Measurements from ENCODE around the gene SOX30.
A peak's percentile ranks its signal among the peaks of the same experiment; 100 is the strongest.
"Not testable (repeated sequence)": the region's sequence is repeated elsewhere in the genome, so short reads cannot be mapped to it uniquely, and the experiment has no call there.

SOX30 gene

GRCh38 chr5:157652377-157652692 is at the start of gene SOX30:
Gene SOX30 (minus strand): TSS chr5:157652438. CDS start chr5:157652078, 360 bp downstream.
- no peak for DNase-seq

DNA sequence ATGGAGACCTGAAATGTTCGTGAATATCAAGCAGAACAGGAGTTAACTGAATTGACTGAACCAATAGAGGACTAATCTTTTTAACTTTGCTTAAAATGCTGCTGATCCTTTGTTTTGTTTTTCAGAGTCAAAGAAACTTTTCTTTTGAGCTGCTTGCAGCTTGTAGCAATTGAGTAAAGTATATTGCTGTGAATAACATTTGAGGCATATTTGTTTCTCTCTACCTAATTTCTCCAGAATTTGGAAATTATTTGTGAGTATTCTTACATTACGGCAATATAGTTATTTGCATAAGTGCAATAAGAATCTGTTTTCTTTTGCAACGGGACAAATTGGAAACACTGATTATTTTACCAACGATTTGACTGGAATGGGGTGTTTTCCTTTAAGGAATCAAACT is 46.4 kb upstream of the SOX30 start:
- DNase-seq = not testable (repeated sequence)

- not testable (repeated sequence) for DNase-seq
Observed at GRCh38 chr5:157696154-157696553, 43.9 kb upstream of the SOX30 start.

DNA sequence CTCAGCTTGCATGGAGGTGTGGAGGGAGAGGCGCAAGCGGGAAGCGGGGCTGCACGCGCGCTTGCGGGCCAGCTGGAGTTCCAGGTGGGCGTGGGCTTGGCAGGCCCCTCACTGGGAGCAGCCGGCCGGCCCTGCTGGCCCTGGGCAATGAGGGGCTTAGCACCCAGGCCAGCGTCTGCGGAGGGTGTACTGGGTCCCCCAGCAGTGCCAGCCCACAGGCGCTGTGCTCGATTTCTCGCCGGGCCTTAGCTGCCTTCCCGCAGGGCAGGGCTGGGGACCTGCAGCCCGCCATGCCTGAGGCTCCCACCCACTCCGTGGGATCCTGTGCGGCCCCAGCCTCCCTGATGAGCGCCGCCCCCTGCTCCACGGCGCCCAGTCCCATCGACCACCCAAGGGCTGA is 41.6 kb upstream of the SOX30 start:
- not testable (repeated sequence) for DNase-seq

DNA sequence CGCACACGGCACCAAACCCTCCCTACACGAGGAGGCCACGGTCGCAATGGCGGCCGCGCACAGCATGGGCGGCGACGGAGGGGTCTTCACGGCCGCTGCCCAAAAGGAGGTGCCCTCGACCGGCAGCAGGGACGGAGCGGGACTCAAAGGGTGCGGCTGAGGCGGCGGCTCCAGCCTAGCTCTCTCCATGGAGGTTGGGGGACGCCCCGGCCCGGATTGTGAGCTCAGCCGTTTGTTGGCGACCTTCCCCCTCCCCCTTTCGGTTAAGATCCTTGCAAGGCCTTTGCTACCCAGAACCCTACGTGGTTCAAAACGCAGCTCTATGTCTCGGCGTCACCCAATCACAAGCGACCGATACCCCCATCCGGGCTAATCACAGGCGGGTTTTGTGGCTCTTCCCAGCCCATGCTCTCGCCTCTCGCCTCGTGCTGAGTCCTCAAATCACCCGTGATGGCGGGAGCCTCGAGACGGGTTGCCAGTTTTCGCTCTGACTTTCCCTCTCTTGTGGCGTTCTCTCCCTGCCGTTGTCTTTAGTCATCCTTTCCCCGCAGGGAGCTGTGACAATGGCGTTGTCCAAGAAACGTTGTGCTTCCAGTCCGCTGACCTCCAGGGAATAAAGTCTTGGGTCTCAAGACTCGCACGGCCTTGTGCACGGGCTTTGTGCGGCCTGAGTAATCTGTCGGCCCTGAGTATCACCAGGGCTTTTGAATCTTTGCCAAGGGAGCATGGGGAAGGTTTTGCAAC is 38.6 kb upstream of the SOX30 start:
- no peak for DNase-seq

GRCh38 chr5:157689942-157690689 is 37.9 kb upstream of the SOX30 start:
- no peak for DNase-seq

DNA sequence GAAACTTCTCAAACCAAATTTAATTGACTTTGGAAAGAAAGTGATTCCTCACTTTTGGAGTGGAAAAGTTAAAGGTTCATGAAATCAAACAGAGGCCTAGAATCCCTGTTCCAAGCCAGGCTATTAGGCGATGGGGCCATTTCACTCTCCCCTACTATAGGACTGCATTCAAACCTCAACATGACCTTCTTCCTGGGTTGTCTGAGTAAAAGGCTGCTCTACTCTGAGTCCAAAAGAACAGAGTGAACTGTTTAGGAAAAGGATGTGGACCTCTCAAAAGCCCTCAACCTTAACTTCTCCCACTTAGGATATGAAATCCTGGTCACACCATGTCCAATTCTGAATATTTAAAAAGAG is 34.9 kb upstream of the SOX30 start:
- no peak for DNase-seq

DNA sequence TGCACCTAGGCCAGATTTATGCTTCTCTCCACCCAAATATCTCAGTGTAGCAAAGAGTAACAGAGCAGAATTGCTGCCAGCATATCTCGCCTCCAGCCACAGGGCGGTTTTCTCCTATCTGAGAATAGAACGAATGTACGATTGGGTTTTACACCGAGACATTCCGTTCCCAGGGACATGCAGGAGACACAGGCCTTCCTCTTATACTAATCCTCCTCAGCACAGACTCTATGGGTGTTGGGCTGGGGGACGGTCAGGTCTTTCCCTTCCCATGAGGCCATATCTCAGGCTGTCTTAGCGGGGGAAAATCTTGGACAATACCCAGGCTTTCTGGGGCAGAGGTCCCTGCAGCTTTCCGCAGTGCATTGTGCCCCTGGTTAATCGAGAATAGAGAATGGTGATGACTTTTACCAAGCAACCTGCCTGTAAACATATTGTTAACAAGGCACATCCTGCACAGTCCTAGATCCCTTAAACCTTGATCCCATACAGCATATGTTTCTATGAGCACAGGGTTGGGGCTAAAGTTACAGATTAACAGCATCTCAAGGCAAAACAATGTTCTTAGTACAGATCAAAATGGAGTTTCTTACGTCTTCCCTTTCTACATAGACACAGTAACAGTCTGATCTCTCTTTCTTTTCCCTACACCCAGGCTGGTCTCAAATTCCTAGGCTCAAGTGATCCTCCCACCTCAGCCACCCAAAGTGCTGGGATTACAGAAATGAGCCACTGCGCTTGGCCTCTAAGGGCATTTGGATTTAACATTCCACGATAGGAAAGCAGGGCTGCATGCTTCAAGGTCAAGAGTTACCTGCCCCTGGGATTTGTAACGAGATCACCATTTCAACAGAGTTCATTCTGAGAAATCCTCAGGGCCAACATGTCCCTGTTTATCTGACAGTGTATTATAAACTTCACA is 34.3 kb upstream of the SOX30 start:
- DNase-seq = not testable (repeated sequence)

GRCh38 chr5:157682257-157682656 is 30.0 kb upstream of the SOX30 start:
- no peak for DNase-seq

DNA sequence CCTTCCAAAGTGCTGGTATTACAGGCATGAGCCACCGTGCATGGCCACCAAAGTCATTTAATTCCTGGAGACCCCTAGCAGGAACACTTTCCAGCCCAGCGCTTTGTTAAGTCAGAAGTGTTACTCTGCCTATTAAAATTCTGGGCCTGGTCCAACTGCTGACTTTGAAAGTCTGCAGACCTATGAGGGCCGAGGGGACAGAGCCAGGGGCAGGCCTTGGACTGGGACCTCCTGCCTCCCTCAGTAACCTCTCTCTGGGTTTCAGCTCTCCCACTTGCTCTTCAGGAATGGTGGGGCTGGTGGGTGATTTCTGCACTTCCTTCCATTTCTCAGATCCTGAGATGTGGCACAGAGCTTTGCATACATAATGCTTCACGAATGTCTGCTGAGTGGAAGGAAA is 28.8 kb upstream of the SOX30 start:
- DNase-seq = no peak

- no peak for DNase-seq
Observed at GRCh38 chr5:157680239-157680638, 28.0 kb upstream of the SOX30 start.

GRCh38 chr5:157679801-157680200 is 27.6 kb upstream of the SOX30 start:
- DNase-seq = no peak

GRCh38 chr5:157677931-157678330 is 25.7 kb upstream of the SOX30 start:
- DNase-seq = no peak

GRCh38 chr5:157674351-157674750 is 22.1 kb upstream of the SOX30 start:
- not testable (repeated sequence) for DNase-seq

- no peak for DNase-seq
Observed at GRCh38 chr5:157672976-157673375, 20.7 kb upstream of the SOX30 start.

DNA sequence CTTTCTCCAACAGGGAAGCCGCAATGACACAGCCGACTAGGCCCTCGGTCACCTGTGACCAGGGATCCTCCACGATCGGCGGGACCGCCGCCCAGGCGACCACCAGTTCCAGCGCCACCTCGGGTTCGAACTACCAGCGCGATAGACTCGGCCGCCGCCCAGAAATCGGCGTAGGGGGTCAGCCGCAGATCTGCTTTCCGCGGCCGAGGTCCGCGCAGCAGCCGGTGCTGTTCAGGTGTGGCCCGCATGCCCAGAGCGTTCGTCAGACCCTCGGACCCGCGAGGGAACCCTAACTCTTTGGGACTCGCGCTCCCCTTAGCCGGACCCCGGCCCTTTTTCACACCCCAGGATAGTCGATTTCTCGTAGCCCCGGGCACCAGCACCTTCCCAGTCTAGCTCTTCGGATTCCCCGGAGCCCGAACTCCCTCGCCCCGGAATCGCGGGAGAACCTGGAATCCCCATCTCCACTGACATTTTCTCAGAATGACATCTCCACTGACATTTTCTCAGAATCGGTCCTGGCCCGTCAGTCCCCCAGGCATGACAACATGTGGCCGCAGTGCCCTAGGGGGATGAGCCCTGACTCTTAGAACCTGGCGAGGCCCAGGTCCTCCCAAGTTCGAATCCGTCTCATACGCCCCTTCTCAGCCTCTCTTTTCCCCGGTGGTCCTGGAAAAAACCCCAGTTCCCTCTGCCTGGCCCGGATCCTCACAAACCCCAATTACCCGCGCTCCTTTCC is 19.5 kb upstream of the SOX30 start:
- no peak for DNase-seq

DNA sequence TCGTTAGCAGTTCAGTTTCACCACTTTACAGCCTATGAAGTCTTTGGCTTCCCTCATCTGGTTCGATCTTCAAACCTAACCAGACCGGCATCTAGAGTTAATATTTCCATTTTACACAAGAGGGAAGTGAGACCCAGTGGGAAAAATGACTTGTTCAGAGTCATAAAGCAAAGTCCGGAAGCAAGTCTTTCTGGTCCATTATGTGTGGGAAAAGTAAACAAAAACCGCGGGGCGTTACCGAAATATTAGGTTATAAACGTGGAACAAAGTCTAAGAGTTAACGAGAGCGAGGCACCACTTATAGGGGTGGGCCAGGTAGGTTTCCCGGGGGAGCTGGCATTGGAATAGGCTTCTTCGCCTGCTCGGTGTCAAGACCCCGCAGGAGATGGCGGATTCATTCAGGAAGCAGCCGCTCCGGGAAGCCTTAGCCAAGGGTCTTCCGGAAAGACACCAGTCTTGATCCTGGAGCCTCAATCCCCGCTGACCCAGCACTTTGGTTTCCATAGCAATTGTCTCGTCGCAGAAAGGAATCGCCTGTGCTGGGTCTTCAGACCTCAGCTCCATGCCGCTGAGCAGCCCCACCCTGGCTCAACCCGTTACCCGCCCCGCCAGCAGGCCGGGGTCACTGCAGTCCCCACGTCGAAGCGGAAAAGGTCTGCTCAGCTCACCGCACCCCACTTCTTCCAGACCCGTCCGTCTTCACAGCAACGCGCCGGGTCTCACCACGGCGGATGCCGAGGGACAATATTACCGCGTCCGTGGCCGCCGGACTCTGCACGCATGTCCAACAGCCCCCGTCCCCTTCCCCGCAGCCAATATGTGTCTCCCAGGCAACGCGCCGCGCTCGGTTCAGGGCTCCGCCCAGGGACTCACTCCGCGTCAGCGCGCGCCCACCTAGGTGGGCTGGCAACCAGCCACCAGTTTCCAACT is 18.7 kb upstream of the SOX30 start, which contains the start of gene C5orf52:
Gene C5orf52, plus strand, starts transcription at position 872 of the 930 bp plus-strand sequence. CDS start 82 bp downstream, outside the sequence.
- DNase-seq = peak; percentile 39

GRCh38 chr5:157669701-157670097 is 17.5 kb upstream of the SOX30 start:
- no peak for DNase-seq

DNA sequence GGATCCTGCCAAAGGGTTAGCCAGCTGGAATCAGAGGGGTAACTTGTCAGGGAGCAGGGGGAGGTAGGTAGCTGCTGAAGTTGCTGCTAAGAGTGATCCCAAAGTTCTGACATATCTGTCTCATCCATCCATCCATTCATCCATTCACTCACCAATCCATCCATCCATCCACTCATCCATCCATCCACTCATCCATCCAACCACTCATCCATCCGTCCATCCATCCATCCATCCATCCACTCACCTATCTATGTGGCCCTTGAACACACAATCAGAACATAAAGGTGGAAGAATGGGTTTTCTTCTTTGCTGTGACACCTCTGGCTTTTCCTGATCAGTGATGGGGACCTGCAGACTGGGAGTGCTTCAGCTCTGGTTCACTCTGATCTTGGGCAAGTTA is 16.1 kb upstream of the SOX30 start:
- DNase-seq = no peak

GRCh38 chr5:157665467-157666070 is 13.3 kb upstream of the SOX30 start:
- DNase-seq = peak; percentile 76
